Naive thymus-derived CD8-positive, alpha-beta T cell (primary cell): ENCODE results near the gene ERCC2. TPM values are rescaled to one million over a fixed set of nuclear protein-coding genes. Genes with fewer than 3 reads are reported as not detected.
"Not testable (repeated sequence)": the region's sequence is repeated elsewhere in the genome, so short reads cannot be mapped to it uniquely, and the experiment has no call there.

Source experiments
- ATAC-seq, 2 donors: fragments of 150-1000 bp; cut with Tn5 transposase in 1 of 2; sonication (Bioruptor Pico), chemical (Tn5 transposase) in 1 of 2; 1 replicate in 1 of 2; 2 replicates in 1 of 2; pipeline ENCODE4 v1.10.0; 2021; ENCODE audit warnings: mild to moderate bottlenecking in 2 of 2, moderate library complexity in 2 of 2
- POLR2A ChIA-PET: fragments of 350-600 bp; sonication (Branson Sonifier 250); formaldehyde crosslinking; loops from one replicate; lab custom pipeline; 2021; ENCODE audit warnings: antibody characterized with exemption; lab: Charles Lee
- DNase-seq, 10 donors: peaks; one replicate each; pipeline versions ENCODE4 v3.0.0 to v3.0.0-alpha.2; 2020 to 2022
- H3K27ac Mint-ChIP-seq, 10 donors: one replicate each; pipeline ENCODE4 v1.8.0; 2020 to 2022; ENCODE audit warnings: mild to moderate bottlenecking in 10 of 10, mixed read lengths in 10 of 10, moderate library complexity in 4 of 10, inconsistent platforms in 1 of 10
- H3K27me3 Mint-ChIP-seq, 5 donors: one replicate each; pipeline ENCODE4 v1.8.0; 2021 to 2022; ENCODE audit warnings: mixed read lengths in 5 of 5
- H3K36me3 Mint-ChIP-seq, 3 donors: one replicate each; pipeline ENCODE4 v1.8.0; 2020 to 2022; ENCODE audit warnings: mixed read lengths in 3 of 3, mild to moderate bottlenecking in 2 of 3, inconsistent platforms in 1 of 3
- H3K4me1 Mint-ChIP-seq, 4 donors: one replicate each; pipeline ENCODE4 v1.8.0; 2021 to 2022; ENCODE audit warnings: mixed read lengths in 4 of 4
- H3K4me3 Mint-ChIP-seq, 10 donors: one replicate each; pipeline ENCODE4 v1.8.0; 2020 to 2022; ENCODE audit warnings: mild to moderate bottlenecking in 10 of 10, mixed read lengths in 10 of 10, moderate library complexity in 6 of 10, inconsistent platforms in 1 of 10
- H3K9me3 Mint-ChIP-seq, 9 donors: one replicate each; pipeline ENCODE4 v1.8.0; 2020 to 2022; ENCODE audit warnings: mixed read lengths in 9 of 9, mild to moderate bottlenecking in 3 of 9, inconsistent platforms in 1 of 9, moderate library complexity in 1 of 9
- polyA plus RNA-seq, 3 donors: library from polyadenylated mRNA; unstranded; fragments of 300-500 nt; fragmentation: Illumina TruSeq; gene quantifications; one replicate each; pipeline ENCODE4 v1.2.3, GENCODE V29; 2021
- total RNA-seq, 8 experiments: library from RNA in 2 of 8; stranded (reverse) in 2 of 8; gene quantifications; one replicate each; pipeline ENCODE4 v1.2.3 and lab custom pipeline; 2021 to 2026

Gene ERCC2
- total and polyA plus RNA-seq, 5 experiments from 2014 or later, result 3.7 to 23.7 (median 7.6) TPM

- ATAC-seq (no peak), DNase-seq (no peak)
- H3K27me3 Mint-ChIP-seq, result peaks cover 15 to 66% (median 28%) of the 10 kb centered on the region in 5 donors
- POLR2A ChIA-PET, result no interaction called here
- peaks cover 0 to 2% (median 0%) of the 10 kb centered on the region in 9 donors for H3K9me3 Mint-ChIP-seq
- H3K36me3 Mint-ChIP-seq, result no peaks in the 10 kb centered on the region
- peaks cover 0 to 4% (median under 1%) of the 10 kb centered on the region in 4 donors for H3K4me1 Mint-ChIP-seq
- H3K4me3 Mint-ChIP-seq, result no peak overlapping the region
- H3K27ac Mint-ChIP-seq, result no peak overlapping the region
Observed at GRCh38 chr19:45321848-45322247, 48.5 kb downstream of the ERCC2 start.

GRCh38 chr19:45320997-45321775, 49.2 kb downstream of the ERCC2 start:
- H3K36me3 Mint-ChIP-seq, result no peaks in the 10 kb centered on the region
- peaks cover 0 to 4% (median under 1%) of the 10 kb centered on the region in 4 donors for H3K4me1 Mint-ChIP-seq
- no peak overlapping the region for H3K27ac Mint-ChIP-seq
- no peak overlapping the region for H3K4me3 Mint-ChIP-seq
- ATAC-seq (no peak), DNase-seq (peak in 1 of 10 donors; percentile 44)
- peaks cover 19 to 66% (median 33%) of the 10 kb centered on the region in 5 donors for H3K27me3 Mint-ChIP-seq
- peaks cover 0 to 2% (median 0%) of the 10 kb centered on the region in 9 donors for H3K9me3 Mint-ChIP-seq
- POLR2A ChIA-PET, result no interaction called here

- no peaks in the 10 kb centered on the region for H3K36me3 Mint-ChIP-seq
- no peak for DNase-seq
- peaks cover 0 to 2% (median 0%) of the 10 kb centered on the region in 9 donors for H3K9me3 Mint-ChIP-seq
- ATAC-seq, result no peak
- H3K4me1 Mint-ChIP-seq, result peaks cover 0 to 1% (median 0%) of the 10 kb centered on the region in 4 donors
- H3K4me3 Mint-ChIP-seq, result no peak overlapping the region
- H3K27ac Mint-ChIP-seq, result no peak overlapping the region
- POLR2A ChIA-PET, result no interaction called here
- H3K27me3 Mint-ChIP-seq, result peaks cover 14 to 68% (median 31%) of the 10 kb centered on the region in 5 donors
Observed at GRCh38 chr19:45315304-45315703, 55.1 kb downstream of the ERCC2 start.

- POLR2A ChIA-PET, result no interaction called here
- Mint-ChIP-seq H3K27me3 (peaks cover 14 to 68% (median 31%) of the 10 kb centered on the region in 5 donors), H3K27ac (no peak overlapping the region)
Observed at GRCh38 chr19:45314708-45315245, 55.6 kb downstream of the ERCC2 start.

GRCh38 chr19:45312285-45312684, 58.1 kb downstream of the ERCC2 start:
- POLR2A ChIA-PET, DNase-seq, H3K4me1 Mint-ChIP-seq, H3K36me3 Mint-ChIP-seq, H3K9me3 Mint-ChIP-seq, H3K4me3 Mint-ChIP-seq, ATAC-seq: not testable (repeated sequence)
- peaks cover 11 to 54% (median 25%) of the 10 kb centered on the region in 5 donors for H3K27me3 Mint-ChIP-seq
- peak overlapping the region in 1 of 10 donors; percentile 40 for H3K27ac Mint-ChIP-seq

More at GRCh38 chr19:45314708-45315245, 55.6 kb downstream of the ERCC2 start:
- DNase-seq (no peak), ATAC-seq (no peak)
- peaks cover 0 to 1% (median 0%) of the 10 kb centered on the region in 4 donors for H3K4me1 Mint-ChIP-seq
- peaks cover 0 to 2% (median 0%) of the 10 kb centered on the region in 9 donors for H3K9me3 Mint-ChIP-seq
- H3K36me3 Mint-ChIP-seq, result no peaks in the 10 kb centered on the region
- no peak overlapping the region for H3K4me3 Mint-ChIP-seq

- H3K27ac Mint-ChIP-seq, result no peak overlapping the region
- ATAC-seq (no peak), DNase-seq (no peak)
- no peaks in the 10 kb centered on the region for H3K9me3 Mint-ChIP-seq
- H3K4me3 Mint-ChIP-seq, result no peak overlapping the region
- POLR2A ChIA-PET, result no interaction called here
- no peaks in the 10 kb centered on the region for H3K4me1 Mint-ChIP-seq
- peaks cover 8 to 47% (median 21%) of the 10 kb centered on the region in 5 donors for H3K27me3 Mint-ChIP-seq
- H3K36me3 Mint-ChIP-seq, result no peaks in the 10 kb centered on the region
Observed at GRCh38 chr19:45311621-45312020, 58.8 kb downstream of the ERCC2 start.

GRCh38 chr19:45309322-45309721, 61.1 kb downstream of the ERCC2 start:
- H3K4me1 Mint-ChIP-seq, H3K9me3 Mint-ChIP-seq, ATAC-seq, POLR2A ChIA-PET, DNase-seq, H3K36me3 Mint-ChIP-seq, H3K27ac Mint-ChIP-seq, H3K4me3 Mint-ChIP-seq: not testable (repeated sequence)
- H3K27me3 Mint-ChIP-seq, result peaks cover 5 to 26% (median 9%) of the 10 kb centered on the region in 5 donors

GRCh38 chr19:45307361-45307760, 63.0 kb downstream of the ERCC2 start:
- Mint-ChIP-seq H3K27me3 (peaks cover 0 to 12% (median 2%) of the 10 kb centered on the region in 5 donors), H3K4me3 (no peak overlapping the region), H3K27ac (peak overlapping the region in 2 of 10 donors; percentile 71 to 73), H3K9me3 (no peaks in the 10 kb centered on the region), H3K4me1 (peaks cover 0 to 8% (median 3%) of the 10 kb centered on the region in 4 donors), H3K36me3 (peaks cover 0 to 8% (median 2%) of the 10 kb centered on the region in 3 donors)
- POLR2A ChIA-PET, result no interaction called here
- ATAC-seq (no peak), DNase-seq (no peak)

GRCh38 chr19:45306518-45307027, 63.8 kb downstream of the ERCC2 start:
- Mint-ChIP-seq H3K27ac (peak overlapping the region in 1 of 10 donors; percentile 46), H3K4me3 (no peak overlapping the region), H3K9me3 (no peaks in the 10 kb centered on the region), H3K36me3 (peaks cover 0 to 8% (median 4%) of the 10 kb centered on the region in 3 donors), H3K27me3 (peaks cover 0 to 6% (median 2%) of the 10 kb centered on the region in 5 donors), H3K4me1 (peaks cover 0 to 8% (median 3%) of the 10 kb centered on the region in 4 donors)
- POLR2A ChIA-PET, result no interaction called here
- ATAC-seq, result no peak
- DNase-seq, result no peak

GRCh38 chr19:45306040-45306439, 64.3 kb downstream of the ERCC2 start:
- Mint-ChIP-seq H3K36me3 (peaks cover 0 to 8% (median 4%) of the 10 kb centered on the region in 3 donors), H3K4me3 (no peak overlapping the region), H3K27me3 (peaks cover 0 to under 1% (median 0%) of the 10 kb centered on the region in 5 donors), H3K27ac (peak overlapping the region in 2 of 10 donors; percentile 14 to 78), H3K4me1 (peaks cover 0 to 8% (median 3%) of the 10 kb centered on the region in 4 donors), H3K9me3 (no peaks in the 10 kb centered on the region)
- ATAC-seq (no peak), DNase-seq (no peak)
- POLR2A ChIA-PET, result no interaction called here

GRCh38 chr19:45305421-45305820, 65.0 kb downstream of the ERCC2 start:
- POLR2A ChIA-PET, result no interaction called here
- no peak for DNase-seq
- H3K27ac Mint-ChIP-seq, result peak overlapping the region in 2 of 10 donors; percentile 14 to 78

GRCh38 chr19:45305007-45305406, 65.4 kb downstream of the ERCC2 start:
- H3K27me3 Mint-ChIP-seq, result no peaks in the 10 kb centered on the region
- no peak for ATAC-seq
- DNase-seq, result no peak
- POLR2A ChIA-PET, result no interaction called here
- no peak overlapping the region for H3K27ac Mint-ChIP-seq
- no peak overlapping the region for H3K4me3 Mint-ChIP-seq
- peaks cover 0 to 11% (median 7%) of the 10 kb centered on the region in 3 donors for H3K36me3 Mint-ChIP-seq
- H3K4me1 Mint-ChIP-seq, result peaks cover 0 to 8% (median 3%) of the 10 kb centered on the region in 4 donors
- H3K9me3 Mint-ChIP-seq, result no peaks in the 10 kb centered on the region

More at GRCh38 chr19:45305421-45305820, 65.0 kb downstream of the ERCC2 start:
- peaks cover 0 to 8% (median 5%) of the 10 kb centered on the region in 3 donors for H3K36me3 Mint-ChIP-seq
- no peaks in the 10 kb centered on the region for H3K9me3 Mint-ChIP-seq
- no peak for ATAC-seq
- peaks cover 0 to 8% (median 3%) of the 10 kb centered on the region in 4 donors for H3K4me1 Mint-ChIP-seq
- no peak overlapping the region for H3K4me3 Mint-ChIP-seq
- no peaks in the 10 kb centered on the region for H3K27me3 Mint-ChIP-seq
